DMS153 treated with DMSO at 0.1 percent for 48 hours (cell line): Measurements from ENCODE around the gene GBF1.
"Not testable (repeated sequence)": the region's sequence is repeated elsewhere in the genome, so short reads cannot be mapped to it uniquely, and the experiment has no call there.

Experiments used
- DNase-seq: peaks from one replicate; lab custom pipeline; 2025; ENCODE audit not compliant: unreplicated experiment; lab: John Stamatoyannopoulos, UW

GBF1 gene

DNA sequence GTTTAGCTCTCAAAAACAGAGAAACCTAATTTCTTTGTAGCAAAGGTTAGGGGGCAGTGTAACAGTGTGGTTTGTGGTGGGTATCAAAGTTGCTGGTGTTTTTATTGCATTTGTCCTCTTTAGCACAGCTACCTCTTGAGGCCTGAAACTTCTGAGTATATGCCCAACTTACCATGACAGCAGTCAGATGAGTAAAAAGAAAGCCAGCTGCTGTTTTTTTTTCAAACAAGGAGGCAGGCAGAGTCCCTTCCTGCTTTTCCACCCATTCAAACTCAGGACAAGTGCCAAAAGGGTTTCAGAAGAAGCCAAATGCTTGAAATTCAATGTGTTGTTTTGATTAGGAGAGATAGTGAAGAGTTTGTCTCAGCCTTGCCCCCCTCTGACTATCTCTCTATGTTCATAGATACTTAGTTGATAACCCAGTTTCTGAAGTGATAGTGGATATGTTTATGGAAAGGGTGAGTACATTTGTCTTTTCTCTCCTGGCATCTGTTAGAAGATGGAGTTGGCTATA, 23.1 kb downstream of the GBF1 start:
- DNase-seq: no peak

DNA sequence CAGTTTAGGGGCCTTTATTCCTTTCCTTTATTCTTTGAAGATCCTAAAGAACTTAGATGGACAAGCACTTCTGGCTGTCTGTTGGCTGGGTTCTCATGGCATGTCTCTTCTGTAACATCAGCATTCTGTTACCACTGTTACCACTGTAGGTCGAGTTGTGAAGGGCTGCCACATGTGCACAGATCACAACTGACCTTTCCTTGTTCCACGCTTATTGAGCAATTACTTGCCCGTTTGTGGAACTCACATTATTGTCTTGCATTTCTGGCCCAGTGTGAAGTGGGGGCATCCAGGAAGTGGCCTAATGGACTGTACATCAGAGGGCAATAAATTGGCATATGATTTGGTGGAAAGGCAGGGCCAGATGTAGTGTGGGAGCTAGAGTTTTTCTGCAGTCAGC, 23.7 kb downstream of the GBF1 start:
- no peak for DNase-seq

DNA sequence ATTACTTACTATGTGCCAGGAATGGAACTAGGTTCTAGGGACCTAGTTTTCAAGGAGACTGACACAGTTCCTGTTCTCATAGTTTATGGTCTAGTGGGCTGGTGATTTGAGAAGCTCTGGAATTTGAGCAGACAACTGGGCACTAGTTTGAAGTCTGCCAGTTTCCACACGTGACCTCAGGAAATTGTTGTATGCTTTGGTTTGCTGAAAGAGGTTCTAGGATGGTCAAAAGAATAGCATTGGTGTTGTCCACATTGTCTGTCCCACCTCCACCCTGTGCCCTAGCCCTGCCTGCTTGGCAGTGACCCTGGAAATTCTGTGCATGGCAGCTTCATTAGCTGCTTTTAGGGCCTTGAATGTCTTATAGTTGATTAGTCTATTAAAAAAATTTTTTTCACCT, 28.7 kb downstream of the GBF1 start:
- DNase-seq: no peak

DNA sequence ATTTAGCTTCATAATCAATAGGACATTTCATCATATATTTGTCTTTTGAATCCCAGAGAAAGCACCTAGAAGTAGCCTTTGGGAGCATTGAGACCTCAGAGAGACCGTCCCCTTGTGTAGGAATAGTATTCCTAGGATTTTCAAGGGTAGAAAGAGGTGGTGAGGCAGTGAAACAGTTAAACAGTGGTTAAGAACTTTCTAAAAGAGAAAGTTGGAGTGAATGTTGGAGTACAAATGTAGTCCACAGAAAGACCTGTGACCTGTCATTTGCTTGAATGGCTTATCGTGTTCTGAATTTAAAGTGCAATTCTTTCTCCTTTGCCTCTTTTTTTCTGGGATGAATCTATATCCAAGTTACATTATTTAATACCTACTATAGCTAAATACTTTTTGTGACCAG, 30.0 kb downstream of the GBF1 start:
- no peak for DNase-seq

DNA sequence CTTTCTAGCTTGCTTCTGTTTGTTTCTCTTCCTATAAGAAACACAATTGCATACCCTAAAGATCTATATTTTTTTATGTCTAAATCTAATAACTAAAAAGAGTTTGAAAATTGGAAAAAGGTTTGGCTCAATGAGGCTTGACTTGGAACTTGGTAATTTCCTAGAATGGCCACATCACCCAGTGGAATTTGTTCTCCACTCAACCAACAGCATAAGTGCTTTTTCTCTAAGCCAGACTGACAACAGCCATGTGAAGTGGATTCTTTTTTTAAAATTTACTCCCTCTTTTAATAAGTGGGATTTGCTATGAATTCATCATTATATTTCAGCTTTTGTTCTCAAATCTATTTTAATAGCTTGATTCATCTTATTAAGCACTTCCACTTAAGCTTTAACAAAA, 33.8 kb downstream of the GBF1 start:
- no peak for DNase-seq

DNA sequence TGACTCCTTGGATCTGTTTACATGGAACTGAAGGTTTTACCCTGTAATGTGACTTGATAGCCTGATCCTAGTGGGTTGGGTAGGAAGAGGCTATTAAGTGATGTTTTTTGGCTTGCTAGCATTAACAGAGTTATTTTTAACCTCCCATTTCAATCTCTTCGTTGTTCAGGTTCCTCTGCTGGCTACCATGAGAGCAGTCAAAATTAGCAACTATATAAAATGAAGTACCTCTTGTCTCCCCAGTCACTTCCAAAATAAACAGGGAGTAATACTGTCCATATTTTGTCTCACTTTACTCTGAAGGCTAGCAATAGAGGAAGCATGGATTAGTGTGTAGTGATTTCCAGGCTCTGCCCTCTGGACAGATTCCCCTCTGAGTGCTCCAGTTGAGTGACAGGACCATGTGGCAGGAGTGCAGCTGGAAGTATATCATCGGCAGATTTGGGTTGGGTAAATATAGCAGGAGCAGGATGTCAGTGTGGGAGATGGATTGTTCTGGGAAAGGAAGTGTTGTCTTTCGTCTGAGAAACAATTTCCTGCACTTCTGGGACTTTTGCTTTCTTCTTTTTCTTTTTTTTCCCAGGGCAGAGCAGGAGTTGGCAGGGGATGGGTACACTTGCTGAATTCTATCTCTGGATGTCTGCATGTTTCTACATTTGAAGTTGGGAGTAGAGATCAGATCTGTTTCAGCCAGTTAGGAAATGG, 35.2 kb downstream of the GBF1 start:
- DNase-seq: peak; percentile 66

DNA sequence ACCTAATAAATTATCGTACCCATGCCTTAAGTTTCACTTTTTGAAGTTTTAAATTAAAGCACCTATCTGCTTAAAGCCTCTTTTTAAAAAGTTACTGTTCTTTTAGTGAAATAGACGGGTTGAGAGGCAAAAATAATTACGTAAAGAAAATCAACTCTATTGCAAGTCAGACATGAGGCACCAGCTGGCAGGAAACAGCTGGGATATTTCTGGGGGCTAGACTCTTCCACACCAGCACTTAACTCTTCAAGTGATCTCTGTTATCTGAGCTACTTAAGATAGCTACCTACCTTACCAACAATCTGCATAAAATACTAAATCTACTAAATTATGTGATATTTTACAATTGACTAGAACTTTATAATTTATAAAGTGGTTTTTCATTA, 35.8 kb downstream of the GBF1 start:
- no peak for DNase-seq

DNA sequence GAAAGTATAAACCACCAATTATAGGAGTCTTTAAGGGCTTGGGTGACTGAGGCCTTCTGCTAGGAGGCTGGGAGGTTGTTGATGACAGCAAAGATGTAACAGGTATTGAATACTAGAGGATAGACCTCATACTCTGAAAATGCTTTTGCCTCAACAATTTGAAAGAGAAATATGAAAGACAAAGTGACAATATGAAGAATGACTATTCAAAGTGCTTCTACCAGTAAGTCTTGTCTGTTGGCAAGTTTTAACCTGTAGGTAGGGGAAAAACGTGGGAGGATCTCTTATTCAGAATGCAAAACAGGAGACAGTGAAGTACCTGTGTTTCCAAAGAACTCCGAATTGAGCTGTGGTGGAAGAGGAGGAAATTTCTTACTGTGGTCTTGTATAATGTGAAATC, 38.2 kb downstream of the GBF1 start:
- DNase-seq: no peak

DNA sequence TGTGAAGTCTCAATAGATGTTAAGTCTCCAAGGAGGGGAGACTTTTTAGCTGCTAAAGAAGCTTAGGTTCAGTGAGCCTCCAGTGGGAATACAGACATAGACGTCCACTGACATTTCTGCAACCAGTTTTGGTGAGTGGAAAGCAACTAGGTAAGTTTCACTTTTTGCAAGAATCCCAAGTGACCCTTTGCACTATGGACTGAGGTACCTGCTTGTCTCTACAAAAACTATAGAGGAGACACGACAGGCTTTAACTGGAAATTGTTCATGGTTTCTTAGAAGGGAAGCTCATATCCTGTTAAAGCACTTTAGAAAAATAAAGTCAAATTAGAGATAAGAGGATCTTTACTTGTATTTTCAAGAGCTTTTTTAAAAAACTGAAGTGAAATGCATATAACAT, 38.6 kb downstream of the GBF1 start:
- no peak for DNase-seq

DNA sequence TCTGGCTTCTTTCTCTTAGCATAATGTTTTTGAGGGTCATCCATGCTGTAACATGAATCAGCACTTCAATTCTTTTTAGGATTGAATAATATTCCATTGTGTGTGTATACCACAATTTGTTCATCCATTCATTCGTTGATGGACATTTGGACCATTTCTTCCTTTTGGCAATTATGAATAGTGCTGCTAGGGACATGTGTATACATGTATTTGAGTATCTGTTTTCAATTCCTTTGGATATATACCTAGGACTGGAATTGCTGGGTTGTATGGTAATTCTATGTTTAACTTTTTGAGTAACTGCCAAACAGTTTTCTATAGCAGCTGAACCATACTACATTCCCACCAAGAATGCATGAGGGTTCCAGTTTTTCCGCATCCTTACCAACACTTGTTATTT, 39.2 kb downstream of the GBF1 start:
- DNase-seq: no peak

DNA sequence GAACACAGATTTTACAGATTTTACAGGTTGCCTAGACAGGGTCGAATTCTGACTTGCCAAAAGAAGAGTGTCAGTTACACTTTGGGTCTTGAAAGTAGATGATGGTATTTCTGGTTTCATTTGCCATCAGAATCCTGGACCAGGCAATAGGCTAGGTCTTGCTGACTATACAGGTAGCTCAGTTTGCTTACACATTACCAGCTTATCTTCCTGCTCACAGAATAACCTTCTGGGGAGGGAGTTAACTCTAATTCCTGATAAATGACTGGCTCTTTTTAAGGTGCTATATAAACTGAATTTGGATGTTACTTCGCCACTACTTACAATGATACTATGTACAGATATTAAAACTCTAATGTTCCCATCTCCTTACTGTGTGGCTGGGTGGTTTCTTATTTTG, 39.8 kb downstream of the GBF1 start:
- DNase-seq: no peak

DNA sequence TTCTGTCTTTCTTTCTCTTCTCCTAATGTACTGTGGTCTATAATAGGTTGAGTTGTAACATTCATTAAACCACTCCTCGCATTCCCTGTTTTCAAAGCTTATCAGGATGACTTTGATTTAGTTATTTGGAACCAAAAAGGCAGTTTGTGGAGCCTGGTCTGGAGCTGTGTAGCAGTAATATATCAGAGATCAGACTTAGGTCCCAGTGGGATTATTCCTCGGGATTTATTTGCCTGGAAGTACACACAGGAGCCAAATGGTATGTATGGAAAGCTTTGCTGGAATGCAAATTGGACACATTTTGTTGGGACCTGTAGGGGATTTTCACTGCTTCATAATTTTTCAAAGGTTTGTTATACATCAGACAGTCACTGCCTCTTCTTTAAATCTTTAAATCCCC, 40.9 kb downstream of the GBF1 start:
- no peak for DNase-seq

DNA sequence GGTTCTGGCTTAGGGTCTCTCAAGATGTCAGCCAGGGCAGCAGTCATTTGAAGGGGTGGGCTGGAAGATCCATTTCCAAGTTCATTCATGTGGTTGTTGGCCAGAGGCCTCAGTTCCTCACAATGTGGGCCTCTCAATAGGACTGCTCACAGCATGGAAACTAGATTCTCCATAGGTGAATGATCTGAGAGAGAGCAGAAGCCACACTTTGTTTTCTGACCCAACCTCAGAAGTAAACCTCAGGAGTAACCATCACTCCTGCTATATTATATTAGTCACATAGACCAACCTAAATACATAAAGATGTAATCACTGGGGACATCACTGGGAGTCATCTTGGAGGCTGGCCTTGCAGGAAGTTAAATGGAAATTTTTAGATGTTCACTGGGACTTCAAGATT, 42.2 kb downstream of the GBF1 start:
- DNase-seq: no peak

DNA sequence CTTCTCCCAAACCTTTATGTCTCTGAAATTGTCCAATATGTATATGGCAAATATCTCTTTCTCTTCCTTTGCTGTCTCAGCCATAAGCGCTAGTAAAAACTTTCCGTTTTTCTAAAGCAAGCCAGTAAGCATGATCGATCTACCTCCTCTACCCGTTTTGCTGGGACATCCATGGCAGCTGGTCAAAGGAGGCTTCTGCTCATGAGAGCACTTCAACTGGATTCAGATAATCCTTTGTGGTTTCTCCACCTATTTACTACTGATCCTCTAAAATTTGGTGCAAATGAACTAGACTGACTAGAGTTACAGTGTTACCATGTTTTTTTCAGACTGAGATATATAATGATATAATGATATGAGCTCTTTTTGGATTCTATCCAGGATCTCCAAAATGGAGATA, 42.7 kb downstream of the GBF1 start:
- DNase-seq: no peak

DNA sequence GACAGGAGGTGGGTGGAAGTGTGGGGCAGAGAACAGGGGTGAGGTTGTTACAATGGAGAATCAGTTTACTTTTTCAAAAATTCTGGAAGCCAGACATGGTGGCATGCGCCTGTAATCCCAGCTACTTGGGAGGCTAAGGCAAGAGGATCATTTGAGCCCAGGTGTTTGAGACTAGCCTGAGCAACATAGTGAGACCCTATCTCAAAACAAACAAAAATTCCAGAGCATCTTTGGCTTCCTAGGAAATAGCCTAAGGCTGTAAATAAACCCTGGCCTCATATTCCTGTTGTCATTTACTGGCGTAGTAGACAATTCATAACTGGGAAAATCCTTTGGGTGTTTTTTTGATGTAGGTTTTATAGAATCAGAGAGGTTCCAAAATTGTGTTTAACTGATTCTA, 44.0 kb downstream of the GBF1 start:
- DNase-seq: no peak

DNA sequence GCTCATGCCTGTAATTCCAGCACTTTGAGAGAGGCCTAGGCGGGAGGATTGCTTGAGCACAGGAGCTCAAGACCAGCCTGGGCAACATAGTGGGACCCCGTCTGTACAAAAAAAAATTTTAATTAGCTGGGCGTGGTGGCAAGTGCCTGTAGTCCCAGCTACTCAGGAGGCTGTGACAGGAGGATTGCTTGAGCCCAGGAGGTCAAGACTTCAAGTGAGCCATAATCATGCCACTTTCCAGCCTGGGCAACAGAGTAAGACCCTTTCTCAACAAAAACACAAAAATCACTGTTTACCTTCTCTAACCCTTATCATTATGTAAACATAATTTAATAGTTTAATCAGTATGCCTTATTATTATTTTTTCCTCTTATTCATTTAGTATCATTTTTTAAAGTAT, 44.5 kb downstream of the GBF1 start:
- no peak for DNase-seq

DNA sequence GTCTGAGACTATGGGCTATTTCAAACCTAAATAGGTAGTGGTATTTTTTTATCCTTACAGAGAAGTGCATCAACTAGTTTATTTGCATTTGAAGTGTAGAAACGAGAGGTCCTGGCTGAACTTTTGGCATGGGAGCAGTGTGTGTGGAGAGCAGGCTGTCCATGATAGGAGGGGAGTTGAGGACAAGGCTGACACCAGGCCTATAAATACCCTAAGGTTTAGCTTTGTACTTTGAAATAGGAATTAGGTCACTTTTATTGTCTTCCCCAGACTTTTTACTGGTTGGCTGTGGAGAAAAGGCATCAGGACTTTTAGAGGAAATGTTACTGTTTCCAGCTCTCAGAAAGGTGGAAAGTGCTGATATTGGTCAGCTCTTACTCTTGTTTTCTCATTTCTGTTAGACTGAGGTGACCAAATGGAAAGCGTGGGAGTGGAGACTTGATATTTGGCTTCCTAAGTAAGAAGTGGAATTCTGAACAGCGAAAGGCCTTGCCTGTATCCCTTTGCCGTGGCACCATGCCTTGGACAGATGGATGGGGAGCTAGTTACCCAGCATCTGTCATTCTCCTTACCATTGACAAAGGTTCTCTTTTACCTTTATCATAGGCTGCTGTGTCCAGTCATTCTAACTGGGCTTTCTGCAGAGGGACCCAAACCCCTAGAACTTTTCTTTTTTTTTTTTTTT, 46.0 kb downstream of the GBF1 start:
- DNase-seq: no peak

DNA sequence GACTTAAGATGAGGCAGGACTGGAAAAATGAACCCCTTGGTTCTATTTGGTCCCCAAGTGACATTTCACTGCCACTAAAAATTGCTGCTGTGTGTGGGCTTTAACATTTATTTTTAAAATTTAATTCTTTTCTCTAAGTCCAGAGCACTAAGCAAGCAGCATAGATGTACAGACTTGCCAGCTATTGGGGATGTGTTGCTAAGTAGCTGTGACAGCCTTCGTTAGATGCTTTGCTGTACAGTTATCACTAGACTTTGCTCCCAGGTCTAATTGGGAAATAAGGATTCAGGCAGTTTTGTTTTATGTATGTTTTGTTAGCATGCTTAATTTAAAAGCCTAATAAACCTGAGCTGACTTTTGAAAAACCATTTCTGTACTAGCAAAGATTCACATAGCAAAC, 51.8 kb downstream of the GBF1 start:
- DNase-seq: no peak

DNA sequence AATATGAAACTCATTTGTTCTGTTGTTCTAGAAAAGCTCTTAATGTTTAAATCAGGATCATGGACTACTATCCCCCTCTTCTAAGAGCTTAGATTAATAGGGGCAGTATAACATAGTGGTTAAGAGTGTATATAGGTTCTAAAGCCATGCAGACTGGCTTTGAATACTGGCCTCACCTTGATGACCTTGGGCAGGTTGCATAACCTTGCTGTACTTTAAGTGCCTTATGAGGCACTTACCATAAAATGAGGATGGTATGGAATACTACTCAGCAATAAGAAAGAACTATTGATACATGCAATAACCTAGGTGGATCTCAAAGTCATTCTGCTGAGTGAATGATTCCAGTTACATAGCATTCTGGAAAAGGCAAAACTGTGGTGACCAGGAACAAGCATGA, 53.6 kb downstream of the GBF1 start:
- no peak for DNase-seq

DNA sequence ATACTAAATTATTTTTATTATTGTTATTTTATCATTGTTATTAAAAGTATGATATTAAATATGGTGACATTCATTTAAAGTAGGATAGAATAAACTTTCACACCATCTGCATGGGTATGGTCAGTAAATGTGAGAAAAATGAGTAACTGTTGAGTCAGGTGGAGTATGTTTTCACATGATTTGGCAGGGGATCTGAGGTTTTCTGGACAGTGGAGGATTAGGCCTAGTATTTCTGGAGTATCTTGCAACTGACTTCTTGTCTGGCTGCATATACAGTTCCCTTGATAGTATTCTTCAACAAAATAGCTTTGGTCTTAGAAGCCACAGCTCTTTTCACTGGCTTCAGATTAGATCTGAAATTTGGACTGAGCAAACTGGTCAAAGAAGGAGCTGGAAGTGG, 54.5 kb downstream of the GBF1 start:
- DNase-seq: no peak

DNA sequence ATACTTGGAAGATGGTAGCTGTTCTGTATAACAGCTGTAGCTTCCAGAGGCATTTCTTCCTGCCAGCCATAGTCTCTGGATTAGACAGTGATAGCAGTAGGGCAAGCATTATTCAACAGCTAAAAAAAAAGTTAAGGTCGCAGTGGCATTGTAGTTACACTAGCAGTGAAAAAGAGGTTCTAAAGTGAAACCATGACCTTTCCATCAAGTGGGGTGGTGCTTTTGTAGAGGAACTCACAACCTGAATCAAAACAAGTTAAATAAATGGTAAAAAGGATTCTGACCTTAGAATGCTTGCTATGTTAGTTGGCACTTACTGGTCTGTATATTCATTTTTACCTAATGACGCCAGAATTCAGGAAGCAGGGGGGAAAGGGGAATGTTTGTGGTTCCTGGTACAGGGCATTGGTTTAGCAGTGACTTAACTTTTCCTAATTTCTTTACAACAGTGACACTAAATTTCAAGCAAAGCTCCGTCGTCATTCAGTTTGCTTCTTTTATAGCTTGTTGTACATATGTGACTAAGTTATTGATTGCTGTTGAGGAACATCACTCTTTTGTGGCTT, 55.0 kb downstream of the GBF1 start:
- DNase-seq: no peak

DNA sequence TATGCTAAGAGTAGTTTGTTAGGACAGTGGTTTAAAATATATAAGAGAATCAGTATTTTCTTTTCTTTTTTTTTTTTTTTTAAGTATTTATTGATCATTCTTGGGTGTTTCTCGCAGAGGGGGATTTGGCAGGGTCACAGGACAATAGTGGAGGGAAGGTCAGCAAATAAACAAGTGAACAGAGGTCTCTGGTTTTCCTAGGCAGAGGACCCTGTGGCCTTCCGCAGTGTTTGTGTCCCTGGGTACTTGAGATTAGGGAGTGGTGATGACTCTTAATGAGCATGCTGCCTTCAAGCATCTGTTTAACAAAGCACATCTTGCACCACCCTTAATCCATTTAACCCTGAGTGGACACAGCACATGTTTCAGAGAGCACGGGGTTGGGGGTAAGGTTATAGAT, 55.6 kb downstream of the GBF1 start:
- DNase-seq: not testable (repeated sequence)

DNA sequence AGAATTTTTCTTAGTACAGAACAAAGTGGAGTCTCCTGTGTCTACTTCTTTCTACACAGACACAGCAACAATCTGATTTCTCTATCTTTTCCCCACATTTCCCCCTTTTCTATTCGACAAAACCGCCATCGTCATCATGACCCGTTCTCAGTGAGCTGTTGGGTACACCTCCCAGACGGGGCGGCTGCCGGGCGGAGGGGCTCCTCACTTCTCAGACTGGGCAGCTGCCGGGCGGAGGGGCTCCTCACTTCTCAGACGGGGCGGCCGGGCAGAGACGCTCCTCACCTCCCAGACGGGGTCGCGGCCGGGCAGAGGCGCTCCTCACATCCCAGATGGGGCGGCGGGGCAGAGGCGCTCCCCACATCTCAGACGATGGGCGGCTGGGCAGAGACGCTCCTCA, 56.0 kb downstream of the GBF1 start:
- DNase-seq: not testable (repeated sequence)
